HepG2 (cell line): ENCODE measurements around the gene SPAG5. TPM values are rescaled to one million over a fixed set of nuclear protein-coding genes. Genes with fewer than 3 reads are reported as not detected.

Source experiments
- BRF2 ChIP-seq: sonication (generic); formaldehyde crosslinking; IDR thresholded peaks from 2 replicates; pipeline ENCODE4 v1.8.1; 2022; ENCODE audit warnings: mild to moderate bottlenecking, missing genetic modification reagents
- NRL ChIP-seq: sonication (generic); formaldehyde crosslinking; IDR thresholded peaks from 2 replicates; pipeline ENCODE4 v1.5.0; 2020; ENCODE audit warnings: missing genetic modification reagents, mild to moderate bottlenecking, moderate library complexity, borderline replicate concordance
- SP1 ChIP-seq, 2 experiments: fragments of 450-650 bp in 1 of 2; sonication (generic) in 1 of 2; formaldehyde crosslinking in 1 of 2; IDR thresholded peaks; 2 replicates each; pipeline versions ENCODE4 v1.4.0 to v1.6.1; 2016 to 2020; ENCODE audit warnings: missing genetic modification reagents in 1 of 2
- ZFY ChIP-seq: sonication (generic); formaldehyde crosslinking; IDR thresholded peaks from 2 replicates; pipeline ENCODE4 v1.4.0; 2020; ENCODE audit warnings: missing genetic modification reagents
- ZNF18 ChIP-seq: sonication (generic); formaldehyde crosslinking; IDR thresholded peaks from 2 replicates; pipeline ENCODE4 v1.8.0; 2022; ENCODE audit warnings: mild to moderate bottlenecking, missing genetic modification reagents; ENCODE audit not compliant: insufficient replicate concordance
- ZNF180 ChIP-seq: sonication (generic); formaldehyde crosslinking; IDR thresholded peaks from 2 replicates; pipeline ENCODE4 v1.4.0; 2020; ENCODE audit warnings: low read depth, missing genetic modification reagents, borderline replicate concordance
- ZNF234 ChIP-seq: sonication (generic); formaldehyde crosslinking; conservative IDR thresholded peaks from 2 replicates; pipeline ENCODE4 v1.5.1; 2020; ENCODE audit warnings: mild to moderate bottlenecking, missing genetic modification reagents
- ZNF296 ChIP-seq: sonication (generic); formaldehyde crosslinking; conservative IDR thresholded peaks from 2 replicates; pipeline ENCODE4 v1.5.0; 2020; ENCODE audit warnings: mild to moderate bottlenecking, missing genetic modification reagents
- ZNF646 ChIP-seq: sonication (generic); formaldehyde crosslinking; IDR thresholded peaks from 2 replicates; pipeline ENCODE4 v1.9.0; 2021; ENCODE audit warnings: mild to moderate bottlenecking, missing genetic modification reagents
- ZNF687 ChIP-seq: sonication (generic); formaldehyde crosslinking; IDR thresholded peaks from 2 replicates; pipeline ENCODE4 v1.5.1; 2020; ENCODE audit warnings: mild to moderate bottlenecking, missing genetic modification reagents, moderate library complexity
- polyA plus RNA-seq, 8 experiments: library from polyadenylated mRNA; depleted of rRNA in 3 of 8; stranded (reverse) in 7 of 8; unstranded in 1 of 8; fragments of >200 nt; fragmentation: Illumina TruSeq in 4 of 8; extraction: Trizol in 4 of 8; gene quantifications; 2 replicates each; pipeline versions ENCODE4 v1.2.1 to v1.2.3, GENCODE V29; 2011 to 2016; ENCODE audit warnings: low read depth in 4 of 8, missing spikeins in 1 of 8, mixed read lengths in 1 of 8; ENCODE audit not compliant: insufficient read depth in 1 of 8
- total RNA-seq, 5 experiments: library from RNA; depleted of rRNA; stranded (reverse); fragments of >200 nt; fragmentation: Illumina TruSeq; extraction: Trizol; gene quantifications; 2 replicates each; pipeline ENCODE4 v1.2.3, GENCODE V29; 2016; ENCODE audit warnings: low read depth in 1 of 5

Gene SPAG5
- total and polyA plus RNA-seq, 2 of the 13 experiments (the other 11 are each of a cell fraction or from before 2014, with no cell fraction given), result 41.4 to 98.0 TPM

GRCh38 chr17:28572259-28573039 is 26.4 kb downstream of the SPAG5 start (continued):
- TF ChIP-seq ZNF646, result 0 out of 2 replicates have a peak, but pooled peaks have one; percentile 30
- no peak for TF ChIP-seq BRF2 (CRISPR knock-in tag)
- TF ChIP-seq SP1 (IDR thresholded peaks at IDR 0.05), result no peak
- TF ChIP-seq SP1 (CRISPR knock-in tag; IDR thresholded peaks at IDR 0.05), result no peak
- TF ChIP-seq ZNF180 (CRISPR knock-in tag), result no peak
- peak; percentile 18 for TF ChIP-seq ZNF18 (CRISPR knock-in tag)
- TF ChIP-seq NRL (CRISPR knock-in tag), result 0 out of 2 replicates have a peak, but pooled peaks have one; percentile 44
- TF ChIP-seq ZNF687 (CRISPR knock-in tag), result peak; percentile 29; the same call in 1 of the 2 replicates
- TF ChIP-seq ZNF296 (CRISPR knock-in tag), result no peak
- TF ChIP-seq ZFY (CRISPR knock-in tag), result no peak
- no peak for TF ChIP-seq ZNF234 (CRISPR knock-in tag)
- TF ChIP-seq, all 625 proteins: peak for 5
